ENCODE data around the gene GPR26. TPM values are rescaled to one million over a fixed set of nuclear protein-coding genes. Genes with fewer than 3 reads are reported as not detected.

Gene GPR26
- total RNA-seq, 2 experiments from 2014 or later: not detected

DNA sequence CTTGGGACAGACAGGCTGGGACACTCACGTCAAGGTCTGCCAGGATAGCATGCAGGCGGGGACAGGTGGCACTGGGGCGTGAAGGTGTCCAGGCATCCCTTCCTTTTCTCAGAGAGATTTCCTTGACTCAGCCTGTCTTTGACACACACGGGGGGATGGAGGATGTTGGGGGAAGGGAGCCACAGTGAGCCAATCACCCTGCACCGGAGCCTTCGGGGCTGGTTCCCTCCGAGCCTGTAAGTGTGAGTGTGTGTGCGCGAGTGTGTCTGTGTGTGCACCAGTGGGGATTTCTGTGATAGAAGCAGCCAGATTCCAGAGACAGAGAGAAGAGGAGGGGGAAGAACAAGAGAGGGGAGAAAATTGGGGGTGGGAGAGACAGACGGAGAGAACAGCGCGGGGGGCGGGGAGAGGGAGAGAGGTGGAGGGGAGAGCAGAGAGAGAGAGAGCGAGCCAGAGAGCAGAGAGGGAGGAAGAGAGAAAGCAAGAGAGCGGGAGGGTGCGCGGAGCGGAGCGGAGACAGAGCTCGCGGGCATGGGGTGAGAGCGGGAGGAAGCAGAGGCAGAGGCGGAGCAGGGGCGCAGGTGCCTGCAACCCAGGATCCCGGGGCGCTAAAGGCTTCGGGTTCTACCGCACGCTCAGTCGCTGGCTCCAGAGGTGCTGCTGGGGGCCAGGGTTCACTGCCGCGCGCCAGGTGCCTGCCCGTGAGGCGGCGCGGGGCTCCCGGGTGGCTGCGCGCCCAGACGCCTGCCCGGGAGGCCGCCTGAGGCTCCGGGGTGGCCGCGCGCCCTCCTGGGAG is 466 bp upstream of the GPR26 start:
- no peak overlapping the region for H3K4me3 Mint-ChIP-seq
- no peaks in the 10 kb centered on the region for H3K9me3 Mint-ChIP-seq
- no peak for DNase-seq
- no peak overlapping the region for H3K27ac Mint-ChIP-seq
- H3K27me3 Mint-ChIP-seq: peaks cover 11% of the 10 kb centered on the region
- POLR2A ChIA-PET: no interaction called here
- H3K36me3 Mint-ChIP-seq (ENCODE audit: low read depth): no peaks in the 10 kb centered on the region
- H3K4me1 Mint-ChIP-seq: no peaks in the 10 kb centered on the region
- CTCF ChIA-PET: no interaction called here

DNA sequence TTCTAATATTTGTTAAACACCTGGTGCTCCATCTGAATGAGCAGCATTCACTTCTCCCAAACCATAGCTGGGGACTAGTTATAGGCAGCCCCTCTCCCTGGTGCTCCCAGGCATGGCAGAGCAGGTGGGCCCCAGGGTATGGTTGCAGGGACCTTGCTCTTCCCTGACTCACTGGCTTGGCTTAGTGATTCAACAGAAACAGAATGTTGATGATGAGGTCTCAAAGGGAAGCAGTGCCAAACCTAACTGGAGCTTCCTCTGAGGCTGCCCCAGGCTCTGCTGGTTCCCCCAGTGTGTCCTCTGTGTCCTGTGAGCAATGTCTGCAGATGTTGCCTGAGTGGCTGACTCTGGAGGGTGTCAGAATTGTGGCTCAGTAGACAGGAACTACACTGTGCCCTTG is 3.7 kb downstream of the GPR26 start:
- no peak for DNase-seq
- Mint-ChIP-seq H3K27ac (no peak overlapping the region), H3K27me3 (peaks cover 10% of the 10 kb centered on the region), H3K4me3 (no peak overlapping the region), H3K36me3 (ENCODE audit: low read depth) (no peaks in the 10 kb centered on the region), H3K4me1 (no peaks in the 10 kb centered on the region), H3K9me3 (no peaks in the 10 kb centered on the region)
- CTCF ChIA-PET: no interaction called here
- POLR2A ChIA-PET: no interaction called here

GRCh38 chr10:123673198-123673597 is 7.0 kb downstream of the GPR26 start:
- H3K9me3 Mint-ChIP-seq: no peaks in the 10 kb centered on the region
- ChIA-PET POLR2A (no interaction called here), CTCF (interaction anchor here (0.6 kb wide), 1 partner anchor 570 kb away, joined by 3 read pairs; no protein-coding TSS in a partner anchor)
- no peak overlapping the region for H3K27ac Mint-ChIP-seq
- no peaks in the 10 kb centered on the region for H3K4me1 Mint-ChIP-seq
- H3K36me3 Mint-ChIP-seq (ENCODE audit: low read depth): no peaks in the 10 kb centered on the region
- H3K4me3 Mint-ChIP-seq: no peak overlapping the region
- no peak for DNase-seq
- H3K27me3 Mint-ChIP-seq: no peaks in the 10 kb centered on the region

GRCh38 chr10:123674741-123675140 is 8.6 kb downstream of the GPR26 start:
- no peak for DNase-seq
- no peaks in the 10 kb centered on the region for H3K4me1 Mint-ChIP-seq
- ChIA-PET CTCF (no interaction called here), POLR2A (no interaction called here)
- H3K36me3 Mint-ChIP-seq (ENCODE audit: low read depth): no peaks in the 10 kb centered on the region
- no peak overlapping the region for H3K4me3 Mint-ChIP-seq
- H3K27ac Mint-ChIP-seq: no peak overlapping the region
- no peaks in the 10 kb centered on the region for H3K27me3 Mint-ChIP-seq
- no peaks in the 10 kb centered on the region for H3K9me3 Mint-ChIP-seq

DNA sequence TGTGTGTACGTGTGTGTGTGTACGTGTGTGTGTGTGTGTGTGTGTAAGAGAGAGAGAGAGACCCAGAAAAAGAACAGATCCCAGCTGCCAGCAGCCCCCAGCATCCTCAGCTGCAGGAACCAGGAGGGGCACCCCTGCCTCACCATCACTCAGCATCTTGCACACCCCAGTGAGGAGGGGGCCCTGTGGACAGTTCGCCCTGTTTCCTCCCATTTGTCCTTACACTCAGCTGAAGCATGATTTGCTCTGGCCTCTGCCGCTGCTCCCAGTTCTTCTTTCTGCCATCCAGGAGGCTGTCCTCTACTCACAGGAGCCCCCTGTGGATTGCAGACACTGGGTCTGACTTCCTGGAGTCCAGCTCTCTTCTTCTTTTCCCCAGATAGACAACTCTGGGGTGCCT is 9.7 kb downstream of the GPR26 start:
- no peak for DNase-seq
- H3K4me1 Mint-ChIP-seq: no peaks in the 10 kb centered on the region
- H3K27ac Mint-ChIP-seq: no peak overlapping the region
- H3K4me3 Mint-ChIP-seq: no peak overlapping the region
- no peaks in the 10 kb centered on the region for H3K27me3 Mint-ChIP-seq
- H3K36me3 Mint-ChIP-seq (ENCODE audit: low read depth): no peaks in the 10 kb centered on the region
- ChIA-PET CTCF (interaction anchor here (0.7 kb wide), 1 partner anchor 8 kb away, joined by 3 read pairs; no protein-coding TSS in a partner anchor), POLR2A (no interaction called here)
- H3K9me3 Mint-ChIP-seq: no peaks in the 10 kb centered on the region

DNA sequence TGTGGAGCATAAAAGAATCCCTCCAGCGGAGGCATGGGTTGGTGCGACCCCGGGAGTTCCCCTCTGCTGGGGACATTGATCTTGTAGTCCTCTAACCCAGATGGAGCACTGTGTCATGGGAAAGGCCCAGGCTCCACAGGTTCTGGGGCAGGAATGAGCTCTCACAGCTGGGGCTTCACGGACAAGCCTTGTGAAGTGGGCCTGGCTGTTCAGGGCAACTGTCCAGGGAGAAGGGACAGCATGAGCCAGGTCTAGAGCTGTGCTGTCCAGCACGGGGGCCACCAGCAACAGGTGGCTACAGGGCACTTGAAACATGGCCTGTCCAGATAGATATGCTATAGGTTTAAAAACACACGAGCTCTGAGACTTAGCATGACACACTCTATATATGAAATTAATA is 11.4 kb downstream of the GPR26 start:
- ChIA-PET POLR2A (no interaction called here), CTCF (interaction anchor here (0.6 kb wide), 1 partner anchor 239 kb away, joined by 3 read pairs; no protein-coding TSS in a partner anchor)
- H3K36me3 Mint-ChIP-seq (ENCODE audit: low read depth): no peaks in the 10 kb centered on the region
- no peaks in the 10 kb centered on the region for H3K4me1 Mint-ChIP-seq
- H3K4me3 Mint-ChIP-seq: no peak overlapping the region
- no peaks in the 10 kb centered on the region for H3K27me3 Mint-ChIP-seq
- DNase-seq: no peak
- no peak overlapping the region for H3K27ac Mint-ChIP-seq
- H3K9me3 Mint-ChIP-seq: no peaks in the 10 kb centered on the region

DNA sequence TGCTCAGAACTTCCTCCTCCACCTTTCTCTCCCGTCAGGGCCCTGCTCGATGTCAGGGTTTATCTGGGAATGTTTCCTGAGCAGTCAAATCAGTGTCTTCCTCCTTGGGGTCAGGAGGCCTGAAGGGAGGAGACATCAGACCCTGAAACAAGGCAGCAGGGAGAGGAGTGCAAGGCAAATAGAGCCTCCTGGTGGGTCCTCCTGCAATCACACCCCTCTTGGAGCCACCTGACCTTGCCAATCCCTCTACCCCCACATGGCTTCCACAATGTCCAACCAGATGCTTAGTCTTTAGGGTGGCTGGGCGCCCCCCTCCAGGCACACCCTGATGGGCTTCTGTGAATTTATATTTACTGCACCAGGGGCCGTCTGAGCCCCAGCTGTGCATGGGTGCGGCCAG is 12.2 kb downstream of the GPR26 start:
- Mint-ChIP-seq H3K27ac (no peak overlapping the region), H3K27me3 (no peaks in the 10 kb centered on the region), H3K4me3 (no peak overlapping the region), H3K36me3 (ENCODE audit: low read depth) (no peaks in the 10 kb centered on the region), H3K4me1 (no peaks in the 10 kb centered on the region), H3K9me3 (no peaks in the 10 kb centered on the region)
- no peak for DNase-seq
- ChIA-PET POLR2A (no interaction called here), CTCF (interaction anchor here (0.6 kb wide), 1 partner anchor 238 kb away, joined by 3 read pairs; no protein-coding TSS in a partner anchor)

- no peak overlapping the region for H3K27ac Mint-ChIP-seq
- CTCF ChIA-PET: interaction anchor here (0.6 kb wide), 1 partner anchor 39 kb away, joined by 3 read pairs; no protein-coding TSS in a partner anchor
- H3K4me1 Mint-ChIP-seq: no peaks in the 10 kb centered on the region
- DNase-seq: no peak
- no peaks in the 10 kb centered on the region for H3K36me3 Mint-ChIP-seq (ENCODE audit: low read depth)
- no peaks in the 10 kb centered on the region for H3K9me3 Mint-ChIP-seq
- POLR2A ChIA-PET: no interaction called here
- no peaks in the 10 kb centered on the region for H3K27me3 Mint-ChIP-seq
- no peak overlapping the region for H3K4me3 Mint-ChIP-seq
Observed at GRCh38 chr10:123681285-123681684, 15.1 kb downstream of the GPR26 start.

DNA sequence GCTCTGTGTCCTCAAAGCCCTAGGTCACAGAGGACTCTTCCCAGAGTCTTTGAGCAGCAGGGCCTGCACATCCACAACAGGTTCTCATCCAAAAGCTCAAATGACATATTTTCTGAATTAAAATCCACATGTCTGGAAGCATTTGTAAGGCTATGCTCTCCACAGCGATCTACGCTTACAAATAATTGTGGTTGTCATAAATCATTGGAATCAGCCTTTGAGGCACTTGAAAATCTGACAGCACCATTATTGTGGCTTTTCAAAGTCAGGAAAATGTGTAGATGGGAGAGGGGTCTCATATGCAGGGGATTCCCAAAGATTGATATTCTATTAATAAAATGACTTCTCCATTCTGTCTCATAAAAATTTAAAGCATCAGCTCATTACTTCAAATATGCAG is 16.3 kb downstream of the GPR26 start:
- no peak overlapping the region for H3K4me3 Mint-ChIP-seq
- H3K27ac Mint-ChIP-seq: no peak overlapping the region
- no peak for DNase-seq
- H3K36me3 Mint-ChIP-seq (ENCODE audit: low read depth): no peaks in the 10 kb centered on the region
- ChIA-PET POLR2A (no interaction called here), CTCF (no interaction called here)
- H3K27me3 Mint-ChIP-seq: no peaks in the 10 kb centered on the region
- no peaks in the 10 kb centered on the region for H3K4me1 Mint-ChIP-seq
- no peaks in the 10 kb centered on the region for H3K9me3 Mint-ChIP-seq

GRCh38 chr10:123683459-123683858 is 17.3 kb downstream of the GPR26 start:
- Mint-ChIP-seq H3K4me1 (no peaks in the 10 kb centered on the region), H3K36me3 (ENCODE audit: low read depth) (no peaks in the 10 kb centered on the region), H3K27ac (no peak overlapping the region), H3K9me3 (no peaks in the 10 kb centered on the region), H3K4me3 (no peak overlapping the region), H3K27me3 (no peaks in the 10 kb centered on the region)
- CTCF ChIA-PET: no interaction called here
- no peak for DNase-seq
- POLR2A ChIA-PET: no interaction called here

DNA sequence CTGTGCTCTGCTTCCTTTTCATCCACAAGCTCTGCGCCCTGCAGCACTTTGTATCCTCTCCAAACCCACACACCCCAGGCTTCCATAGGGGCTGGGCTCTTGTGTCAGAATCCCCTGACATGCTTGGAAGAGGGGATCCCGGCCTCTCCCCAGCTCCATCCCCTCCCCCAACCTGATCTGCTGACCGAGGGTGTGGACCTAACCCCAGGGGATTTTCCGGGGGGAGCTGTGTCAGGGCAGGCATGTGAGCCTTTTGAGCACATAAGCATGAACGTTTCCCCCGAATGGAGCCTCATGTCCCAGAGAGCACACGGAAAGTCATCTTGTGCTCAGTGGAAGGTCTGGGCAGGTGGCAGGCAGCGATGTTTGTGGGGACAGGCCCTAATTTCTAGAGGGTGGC is 17.7 kb downstream of the GPR26 start:
- POLR2A ChIA-PET: no interaction called here

DNA sequence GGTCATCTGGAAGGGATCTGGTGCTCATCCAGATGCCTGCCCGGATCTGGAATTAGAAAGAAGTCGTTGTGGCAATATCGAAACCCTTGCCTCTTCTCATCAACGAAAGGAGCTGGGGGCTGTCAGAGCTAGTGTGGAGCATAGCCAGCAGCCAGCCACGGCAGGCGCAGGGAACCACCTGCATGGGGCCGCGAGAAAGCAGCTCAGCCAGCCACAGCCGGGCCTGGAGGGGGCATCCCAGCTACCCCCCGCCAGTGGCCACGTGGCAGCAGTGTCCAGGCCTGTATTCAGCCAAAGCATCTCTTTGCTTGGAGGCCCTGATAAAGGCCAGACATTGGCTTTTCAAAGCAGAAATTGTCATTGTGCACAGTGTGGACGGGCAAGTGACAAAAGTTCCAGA is 19.1 kb downstream of the GPR26 start:
- Mint-ChIP-seq H3K36me3 (ENCODE audit: low read depth) (no peaks in the 10 kb centered on the region), H3K9me3 (no peaks in the 10 kb centered on the region), H3K27me3 (no peaks in the 10 kb centered on the region), H3K27ac (no peak overlapping the region), H3K4me3 (no peak overlapping the region), H3K4me1 (no peaks in the 10 kb centered on the region)
- DNase-seq: no peak
- ChIA-PET POLR2A (no interaction called here), CTCF (interaction anchor here (0.5 kb wide), 1 partner anchor 220 kb away, joined by 4 read pairs; no protein-coding TSS in a partner anchor)

More for the DNA sequence above, 17.7 kb downstream of the GPR26 start:
- H3K9me3 Mint-ChIP-seq: no peaks in the 10 kb centered on the region
- CTCF ChIA-PET: interaction anchor here (0.5 kb wide), 1 partner anchor 8 kb away, joined by 3 read pairs; no protein-coding TSS in a partner anchor
- no peak overlapping the region for H3K27ac Mint-ChIP-seq
- H3K4me1 Mint-ChIP-seq: no peaks in the 10 kb centered on the region
- no peak for DNase-seq
- no peaks in the 10 kb centered on the region for H3K27me3 Mint-ChIP-seq
- H3K4me3 Mint-ChIP-seq: no peak overlapping the region
- no peaks in the 10 kb centered on the region for H3K36me3 Mint-ChIP-seq (ENCODE audit: low read depth)

DNA sequence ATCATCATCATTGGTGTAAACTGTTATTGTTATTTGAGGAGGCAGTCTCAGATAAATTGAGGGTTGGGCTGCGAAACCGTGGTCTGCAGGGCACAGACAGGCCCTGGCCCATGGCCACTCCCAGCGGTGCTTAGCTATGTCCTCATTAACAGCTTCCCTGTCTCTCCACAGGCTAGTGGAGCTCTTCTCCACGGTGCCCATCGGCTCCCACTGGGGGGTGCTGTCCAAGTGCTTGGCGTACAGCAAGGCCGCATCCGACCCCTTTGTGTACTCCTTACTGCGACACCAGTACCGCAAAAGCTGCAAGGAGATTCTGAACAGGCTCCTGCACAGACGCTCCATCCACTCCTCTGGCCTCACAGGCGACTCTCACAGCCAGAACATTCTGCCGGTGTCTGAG is 21.6 kb downstream of the GPR26 start:
- DNase-seq: no peak
- Mint-ChIP-seq H3K4me1 (no peaks in the 10 kb centered on the region), H3K27me3 (no peaks in the 10 kb centered on the region), H3K36me3 (ENCODE audit: low read depth) (no peaks in the 10 kb centered on the region), H3K4me3 (no peak overlapping the region), H3K9me3 (no peaks in the 10 kb centered on the region), H3K27ac (no peak overlapping the region)
- ChIA-PET CTCF (no interaction called here), POLR2A (no interaction called here)

GRCh38 chr10:123689880-123690279 is 23.7 kb downstream of the GPR26 start:
- Mint-ChIP-seq H3K36me3 (ENCODE audit: low read depth) (no peaks in the 10 kb centered on the region), H3K4me1 (no peaks in the 10 kb centered on the region), H3K27ac (no peak overlapping the region), H3K9me3 (no peaks in the 10 kb centered on the region), H3K27me3 (no peaks in the 10 kb centered on the region), H3K4me3 (no peak overlapping the region)
- ChIA-PET POLR2A (no interaction called here), CTCF (interaction anchor here (1.0 to 1.5 kb wide), 2 partner anchors 10 to 31 kb away, joined by 3 to 4 read pairs; no protein-coding TSS in a partner anchor)
- DNase-seq: no peak
